Activated T-cell treated with anti-CD3 and anti-CD28 coated beads for 24 hours (primary cell): ENCODE data around the gene DRC1.

Experiments
- DNase-seq: peaks from one replicate; pipeline ENCODE4 v3.0.0-alpha.2; 2020; ENCODE audit warnings: low read depth

DRC1 gene

GRCh38 chr2:26399771-26400376, 1.8 kb upstream of the DRC1 start:
- no peak for DNase-seq

GRCh38 chr2:26400723-26401122, 997 bp upstream of the DRC1 start:
- no peak for DNase-seq

- DNase-seq = no peak
Observed at GRCh38 chr2:26407526-26407925, 5.8 kb downstream of the DRC1 start.

GRCh38 chr2:26409785-26410184, 8.1 kb downstream of the DRC1 start:
- DNase-seq = no peak

- no peak for DNase-seq
Observed at GRCh38 chr2:26410764-26411243, 9.1 kb downstream of the DRC1 start.

GRCh38 chr2:26411419-26411818, 9.7 kb downstream of the DRC1 start:
- no peak for DNase-seq

GRCh38 chr2:26412091-26412673, 10.5 kb downstream of the DRC1 start:
- DNase-seq = no peak

GRCh38 chr2:26414311-26414710, 12.6 kb downstream of the DRC1 start:
- DNase-seq = no peak

GRCh38 chr2:26421961-26422360, 20.2 kb downstream of the DRC1 start:
- DNase-seq = no peak

GRCh38 chr2:26422947-26423629, 21.4 kb downstream of the DRC1 start:
- DNase-seq = no peak

- no peak for DNase-seq
Observed at GRCh38 chr2:26423750-26424149, 22.0 kb downstream of the DRC1 start.

- DNase-seq = no peak
Observed at GRCh38 chr2:26424221-26424620, 22.5 kb downstream of the DRC1 start.

- DNase-seq = no peak
Observed at GRCh38 chr2:26428846-26429245, 27.1 kb downstream of the DRC1 start.

GRCh38 chr2:26429779-26430578, 28.3 kb downstream of the DRC1 start:
- DNase-seq = no peak

- no peak for DNase-seq
Observed at GRCh38 chr2:26430826-26431225, 29.1 kb downstream of the DRC1 start.

- DNase-seq = no peak
Observed at GRCh38 chr2:26432363-26432762, 30.6 kb downstream of the DRC1 start.

- DNase-seq = no peak
Observed at GRCh38 chr2:26432859-26433258, 31.1 kb downstream of the DRC1 start.

GRCh38 chr2:26435106-26435505, 33.4 kb downstream of the DRC1 start:
- DNase-seq = no peak

- DNase-seq = no peak
Observed at GRCh38 chr2:26438526-26438925, 36.8 kb downstream of the DRC1 start.

GRCh38 chr2:26438926-26439325, 37.2 kb downstream of the DRC1 start:
- no peak for DNase-seq

- no peak for DNase-seq
Observed at GRCh38 chr2:26442301-26442700, 40.6 kb downstream of the DRC1 start.

GRCh38 chr2:26442707-26443106, 41.0 kb downstream of the DRC1 start:
- DNase-seq = no peak

- DNase-seq = no peak
Observed at GRCh38 chr2:26444236-26444635, 42.5 kb downstream of the DRC1 start.
